Activated naive CD4-positive, alpha-beta T cell treated with anti-CD3 and anti-CD28 coated beads for 36 hours (primary cell): ENCODE measurements around the gene NTSR2. TPM values are rescaled to one million over a fixed set of nuclear protein-coding genes. Genes with fewer than 3 reads are reported as not detected.

ENCODE experiments used
- CTCF ChIA-PET: fragments of 350-600 bp; sonication (Branson Sonifier 250); formaldehyde crosslinking; loops from one replicate; lab custom pipeline; 2021; ENCODE audit warnings: antibody characterized with exemption; lab: Charles Lee
- DNase-seq: peaks from one replicate; pipeline ENCODE4 v3.0.0-alpha.2; 2020
- H3K27ac Mint-ChIP-seq: one replicate; pipeline ENCODE4 v1.8.0; 2021; ENCODE audit warnings: mild to moderate bottlenecking, mixed read lengths
- H3K27me3 Mint-ChIP-seq: one replicate; pipeline ENCODE4 v1.8.0; 2021; ENCODE audit warnings: low read depth, mixed read lengths
- H3K36me3 Mint-ChIP-seq: one replicate; pipeline ENCODE4 v1.8.0; 2021; ENCODE audit warnings: low read depth, mixed read lengths
- H3K4me1 Mint-ChIP-seq: one replicate; pipeline ENCODE4 v1.8.0; 2021; ENCODE audit warnings: low read depth, mixed read lengths
- H3K4me3 Mint-ChIP-seq: one replicate; pipeline ENCODE4 v1.8.0; 2021; ENCODE audit warnings: mild to moderate bottlenecking, moderate library complexity, mixed read lengths
- H3K9me3 Mint-ChIP-seq: one replicate; pipeline ENCODE4 v1.8.0; 2021; ENCODE audit warnings: mixed read lengths
- intact Hi-C: fragments of 100-400 bp; cut with micrococcal nuclease; formaldehyde crosslinking; loops from one replicate; pipeline ENCODE4 v1.15.1; 2023
- total RNA-seq, 2 experiments: library from RNA; stranded (reverse); gene quantifications; one replicate each; pipeline ENCODE4 v1.2.3, GENCODE V29; 2021

Gene NTSR2
- total RNA-seq, 2 experiments from 2014 or later = not detected

- Mint-ChIP-seq H3K4me3 (no peak overlapping the region), H3K27me3 (no peaks in the 10 kb centered on the region), H3K9me3 (peaks cover 6% of the 10 kb centered on the region), H3K27ac (no peak overlapping the region), H3K36me3 (no peaks in the 10 kb centered on the region), H3K4me1 (no peaks in the 10 kb centered on the region)
- CTCF ChIA-PET = interaction anchor here (1.1 to 1.4 kb wide), 2 partner anchors 51 to 59 kb away, joined by 3 read pairs; no protein-coding TSS in a partner anchor
- no peak for DNase-seq
- intact Hi-C loops = no loop called here
These were observed 40.8 kb downstream of the NTSR2 start for GRCh38 chr2:11629215-11629614.

GRCh38 chr2:11628675-11629074 is 41.3 kb downstream of the NTSR2 start:
- Mint-ChIP-seq H3K4me1 (no peaks in the 10 kb centered on the region), H3K27ac (no peak overlapping the region), H3K9me3 (peaks cover 6% of the 10 kb centered on the region), H3K36me3 (no peaks in the 10 kb centered on the region), H3K4me3 (no peak overlapping the region), H3K27me3 (no peaks in the 10 kb centered on the region)
- CTCF ChIA-PET = interaction anchor here (1.4 kb wide), 1 partner anchor 52 kb away, joined by 3 read pairs; no protein-coding TSS in a partner anchor
- intact Hi-C loops = no loop called here
- no peak for DNase-seq

GRCh38 chr2:11625671-11626070 is 44.3 kb downstream of the NTSR2 start:
- no peaks in the 10 kb centered on the region for H3K36me3 Mint-ChIP-seq
- H3K27me3 Mint-ChIP-seq = no peaks in the 10 kb centered on the region
- CTCF ChIA-PET = no interaction called here
- DNase-seq = no peak
- H3K27ac Mint-ChIP-seq = no peak overlapping the region
- intact Hi-C loops = no loop called here
- H3K4me3 Mint-ChIP-seq = no peak overlapping the region
- H3K4me1 Mint-ChIP-seq = no peaks in the 10 kb centered on the region
- peaks cover 6% of the 10 kb centered on the region for H3K9me3 Mint-ChIP-seq

- Mint-ChIP-seq H3K4me1 (no peaks in the 10 kb centered on the region), H3K9me3 (peaks cover 6% of the 10 kb centered on the region), H3K27me3 (no peaks in the 10 kb centered on the region), H3K27ac (no peak overlapping the region), H3K4me3 (no peak overlapping the region), H3K36me3 (no peaks in the 10 kb centered on the region)
- CTCF ChIA-PET = interaction anchor here (0.7 kb wide), 2 partner anchors 40 to 203 kb away, joined by 3 to 5 read pairs; no protein-coding TSS in a partner anchor
- DNase-seq = no peak
- intact Hi-C loops = no loop called here
These were observed 45.1 kb downstream of the NTSR2 start for GRCh38 chr2:11624893-11625292.

- H3K4me3 Mint-ChIP-seq = no peak overlapping the region
- intact Hi-C loops = no loop called here
- no peak for DNase-seq
- peaks cover 6% of the 10 kb centered on the region for H3K9me3 Mint-ChIP-seq
- no peak overlapping the region for H3K27ac Mint-ChIP-seq
- CTCF ChIA-PET = interaction anchor here (1.3 kb wide), 1 partner anchor 16 kb away, joined by 4 read pairs; no protein-coding TSS in a partner anchor
- no peaks in the 10 kb centered on the region for H3K36me3 Mint-ChIP-seq
- no peaks in the 10 kb centered on the region for H3K4me1 Mint-ChIP-seq
- H3K27me3 Mint-ChIP-seq = no peaks in the 10 kb centered on the region
These were observed 47.4 kb downstream of the NTSR2 start for GRCh38 chr2:11622611-11623010.

GRCh38 chr2:11621410-11621809 is 48.6 kb downstream of the NTSR2 start:
- DNase-seq = no peak
- H3K27me3 Mint-ChIP-seq = no peaks in the 10 kb centered on the region
- H3K4me3 Mint-ChIP-seq = no peak overlapping the region
- intact Hi-C loops = no loop called here
- CTCF ChIA-PET = no interaction called here
- H3K36me3 Mint-ChIP-seq = no peaks in the 10 kb centered on the region
- H3K4me1 Mint-ChIP-seq = no peaks in the 10 kb centered on the region
- H3K27ac Mint-ChIP-seq = no peak overlapping the region
- no peaks in the 10 kb centered on the region for H3K9me3 Mint-ChIP-seq

- Mint-ChIP-seq H3K27ac (no peak overlapping the region), H3K27me3 (no peaks in the 10 kb centered on the region), H3K4me3 (no peak overlapping the region), H3K4me1 (no peaks in the 10 kb centered on the region), H3K36me3 (no peaks in the 10 kb centered on the region), H3K9me3 (no peaks in the 10 kb centered on the region)
- intact Hi-C loops = no loop called here
- DNase-seq = no peak
- CTCF ChIA-PET = no interaction called here
These were observed 51.3 kb downstream of the NTSR2 start for GRCh38 chr2:11618708-11619062.

- DNase-seq = no peak
- Mint-ChIP-seq H3K4me1 (no peaks in the 10 kb centered on the region), H3K36me3 (no peaks in the 10 kb centered on the region), H3K9me3 (no peaks in the 10 kb centered on the region), H3K27me3 (no peaks in the 10 kb centered on the region), H3K27ac (no peak overlapping the region), H3K4me3 (no peak overlapping the region)
- CTCF ChIA-PET = interaction anchor here (0.6 kb wide), 1 partner anchor 437 kb away, joined by 3 read pairs; no protein-coding TSS in a partner anchor
- intact Hi-C loops = no loop called here
These were observed 51.8 kb downstream of the NTSR2 start for GRCh38 chr2:11617984-11618707.

- Mint-ChIP-seq H3K27me3 (no peaks in the 10 kb centered on the region), H3K27ac (no peak overlapping the region), H3K9me3 (no peaks in the 10 kb centered on the region), H3K4me3 (no peak overlapping the region), H3K4me1 (no peaks in the 10 kb centered on the region), H3K36me3 (no peaks in the 10 kb centered on the region)
- intact Hi-C loops = no loop called here
- CTCF ChIA-PET = interaction anchor here (0.6 kb wide), 1 partner anchor 436 kb away, joined by 3 read pairs; no protein-coding TSS in a partner anchor
- no peak for DNase-seq
These were observed 52.5 kb downstream of the NTSR2 start for GRCh38 chr2:11617527-11617926.

- Mint-ChIP-seq H3K27ac (no peak overlapping the region), H3K36me3 (no peaks in the 10 kb centered on the region), H3K27me3 (no peaks in the 10 kb centered on the region), H3K4me1 (no peaks in the 10 kb centered on the region), H3K4me3 (no peak overlapping the region), H3K9me3 (no peaks in the 10 kb centered on the region)
- intact Hi-C loops = no loop called here
- DNase-seq = no peak
- CTCF ChIA-PET = no interaction called here
These were observed 53.1 kb downstream of the NTSR2 start for GRCh38 chr2:11616851-11617415.

GRCh38 chr2:11616097-11616687 is 53.8 kb downstream of the NTSR2 start:
- Mint-ChIP-seq H3K4me3 (no peak overlapping the region), H3K27me3 (no peaks in the 10 kb centered on the region), H3K27ac (no peak overlapping the region), H3K4me1 (no peaks in the 10 kb centered on the region), H3K36me3 (no peaks in the 10 kb centered on the region), H3K9me3 (no peaks in the 10 kb centered on the region)
- CTCF ChIA-PET = no interaction called here
- no peak for DNase-seq
- intact Hi-C loops = no loop called here

GRCh38 chr2:11615209-11615608 is 54.8 kb downstream of the NTSR2 start:
- H3K36me3 Mint-ChIP-seq = no peaks in the 10 kb centered on the region

More at GRCh38 chr2:11615209-11615608, 54.8 kb downstream of the NTSR2 start:
- Mint-ChIP-seq H3K4me3 (no peak overlapping the region), H3K4me1 (no peaks in the 10 kb centered on the region), H3K27ac (no peak overlapping the region), H3K9me3 (no peaks in the 10 kb centered on the region), H3K27me3 (no peaks in the 10 kb centered on the region)
- no peak for DNase-seq
- CTCF ChIA-PET = interaction anchor here (0.8 kb wide), 1 partner anchor 73 kb away, joined by 3 read pairs; no protein-coding TSS in a partner anchor
- intact Hi-C loops = no loop called here
